ENCODE measurements around the gene SORCS3. TPM values are rescaled to one million over a fixed set of nuclear protein-coding genes. Genes with fewer than 3 reads are reported as not detected.

Gene SORCS3
- total RNA-seq, 3 donors from 2014 or later (not counting 1 experiment from before 2014, with no cell fraction given): 0.05 to 0.09 TPM; not detected in 1

GRCh38 chr10:105085980-105086379 is 444.9 kb downstream of the SORCS3 start:
- no peak overlapping the region for H3K4me3 ChIP-seq (ENCODE audit: low read length)
- no peak for DNase-seq
- H3K4me1 Mint-ChIP-seq: no peaks in the 10 kb centered on the region
- no peak for ATAC-seq
- H3K9me3 Mint-ChIP-seq: peaks cover 2% of the 10 kb centered on the region in 2 donors
- WGBS (ENCODE audit: insufficient coverage): 83% methylated on average over 2 of the region's 2 CpGs
- no peaks in the 10 kb centered on the region for H3K36me3 ChIP-seq (ENCODE audit: control insufficient read depth, insufficient read depth, low read length)
- no peaks in the 10 kb centered on the region for H3K4me1 ChIP-seq (ENCODE audit: control insufficient read depth, insufficient read depth, low read length)
- H3K27me3 Mint-ChIP-seq (ENCODE audit: low read depth in 2 of 2): no peaks in the 10 kb centered on the region
- no peaks in the 10 kb centered on the region for H3K36me3 Mint-ChIP-seq
- no peak overlapping the region for H3K27ac Mint-ChIP-seq
- H3K9me3 ChIP-seq (ENCODE audit: control insufficient read depth, insufficient read depth, low read length): no peaks in the 10 kb centered on the region
- no peak overlapping the region for H3K4me3 Mint-ChIP-seq
- no peaks in the 10 kb centered on the region for H3K27me3 ChIP-seq (ENCODE audit: control insufficient read depth, insufficient read depth, low read length)
- intact Hi-C loops (cut with micrococcal nuclease): no loop called here
- H3K27ac ChIP-seq (ENCODE audit: low read length): no peak overlapping the region
- no peak for TF ChIP-seq CTCF (IDR thresholded peaks at IDR 0.05)

- no peak overlapping the region for H3K27ac ChIP-seq (ENCODE audit: low read length)
- intact Hi-C loops (cut with micrococcal nuclease): no loop called here
- H3K27me3 Mint-ChIP-seq (ENCODE audit: low read depth in 2 of 2): no peaks in the 10 kb centered on the region
- peaks cover 0 to 2% of the 10 kb centered on the region in 2 donors for H3K9me3 Mint-ChIP-seq
- H3K27ac Mint-ChIP-seq: no peak overlapping the region
- H3K27me3 ChIP-seq (ENCODE audit: control insufficient read depth, insufficient read depth, low read length): no peaks in the 10 kb centered on the region
- WGBS (ENCODE audit: insufficient coverage): no CpG with 5 or more reads among the region's 1 CpG
- no peaks in the 10 kb centered on the region for H3K4me1 ChIP-seq (ENCODE audit: control insufficient read depth, insufficient read depth, low read length)
- H3K36me3 ChIP-seq (ENCODE audit: control insufficient read depth, insufficient read depth, low read length): no peaks in the 10 kb centered on the region
- no peak overlapping the region for H3K4me3 ChIP-seq (ENCODE audit: low read length)
- DNase-seq (no peak), ATAC-seq (no peak)
- no peak overlapping the region for H3K4me3 Mint-ChIP-seq
- no peaks in the 10 kb centered on the region for H3K4me1 Mint-ChIP-seq
- H3K36me3 Mint-ChIP-seq: no peaks in the 10 kb centered on the region
- TF ChIP-seq CTCF (IDR thresholded peaks at IDR 0.05): no peak
- no peaks in the 10 kb centered on the region for H3K9me3 ChIP-seq (ENCODE audit: control insufficient read depth, insufficient read depth, low read length)
Observed at GRCh38 chr10:105094048-105094447, 453.0 kb downstream of the SORCS3 start.

DNA sequence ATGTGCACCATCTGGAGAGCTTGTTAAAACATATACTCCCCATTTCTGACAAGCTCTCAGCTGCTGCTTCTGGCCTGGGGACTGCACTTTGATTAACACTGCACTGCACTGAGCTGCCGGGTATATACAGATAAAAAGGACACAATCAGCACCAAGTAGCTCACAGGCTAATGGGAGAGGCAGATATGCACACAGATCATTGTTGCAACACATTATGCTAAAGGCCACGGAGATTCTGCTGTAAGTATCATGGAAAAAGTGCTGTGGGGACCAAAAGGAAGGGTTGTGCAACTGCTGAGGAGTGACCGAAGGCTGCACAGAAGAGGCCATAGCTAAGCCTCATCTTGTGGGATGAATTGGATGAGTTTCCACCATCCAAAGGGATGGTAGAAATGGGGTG is 455.2 kb downstream of the SORCS3 start:
- no peaks in the 10 kb centered on the region for H3K4me1 Mint-ChIP-seq
- intact Hi-C loops (cut with micrococcal nuclease): no loop called here
- Histone ChIP-seq H3K4me1 (ENCODE audit: control insufficient read depth, insufficient read depth, low read length) (no peaks in the 10 kb centered on the region), H3K36me3 (ENCODE audit: control insufficient read depth, insufficient read depth, low read length) (no peaks in the 10 kb centered on the region), H3K27me3 (ENCODE audit: control insufficient read depth, insufficient read depth, low read length) (no peaks in the 10 kb centered on the region), H3K4me3 (ENCODE audit: low read length) (no peak overlapping the region), H3K27ac (ENCODE audit: low read length) (no peak overlapping the region), H3K9me3 (ENCODE audit: control insufficient read depth, insufficient read depth, low read length) (no peaks in the 10 kb centered on the region)
- H3K4me3 Mint-ChIP-seq: no peak overlapping the region
- ATAC-seq (no peak), DNase-seq (no peak)
- TF ChIP-seq CTCF (IDR thresholded peaks at IDR 0.05): no peak
- no peaks in the 10 kb centered on the region for H3K27me3 Mint-ChIP-seq (ENCODE audit: low read depth in 2 of 2)
- no peak overlapping the region for H3K27ac Mint-ChIP-seq
- 79% methylated on average over 3 of the region's 3 CpGs for WGBS (ENCODE audit: insufficient coverage)
- no peaks in the 10 kb centered on the region for H3K36me3 Mint-ChIP-seq
- H3K9me3 Mint-ChIP-seq: peaks cover 0 to 2% of the 10 kb centered on the region in 2 donors

GRCh38 chr10:105102977-105103376 is 461.9 kb downstream of the SORCS3 start:
- Mint-ChIP-seq H3K9me3 (peaks cover 0 to 6% of the 10 kb centered on the region in 2 donors), H3K4me1 (no peaks in the 10 kb centered on the region), H3K27me3 (ENCODE audit: low read depth in 2 of 2) (peaks cover 0 to 3% of the 10 kb centered on the region in 2 donors), H3K4me3 (no peak overlapping the region), H3K36me3 (no peaks in the 10 kb centered on the region), H3K27ac (no peak overlapping the region)
- Histone ChIP-seq H3K27ac (ENCODE audit: low read length) (no peak overlapping the region), H3K9me3 (ENCODE audit: control insufficient read depth, insufficient read depth, low read length) (no peaks in the 10 kb centered on the region), H3K27me3 (ENCODE audit: control insufficient read depth, insufficient read depth, low read length) (no peaks in the 10 kb centered on the region), H3K4me1 (ENCODE audit: control insufficient read depth, insufficient read depth, low read length) (no peaks in the 10 kb centered on the region), H3K36me3 (ENCODE audit: control insufficient read depth, insufficient read depth, low read length) (no peaks in the 10 kb centered on the region), H3K4me3 (ENCODE audit: low read length) (no peak overlapping the region)
- ATAC-seq (no peak), DNase-seq (no peak)
- no peak for TF ChIP-seq CTCF (IDR thresholded peaks at IDR 0.05)
- no CpG with 5 or more reads among the region's 6 CpGs for WGBS (ENCODE audit: insufficient coverage)
- intact Hi-C loops (cut with micrococcal nuclease): no loop called here

Data from natural killer cell (primary cell).